ENCODE data around the gene CTIF. TPM values are rescaled to one million over a fixed set of nuclear protein-coding genes. Genes with fewer than 3 reads are reported as not detected.

The CTIF gene
- total RNA-seq, 1 donor from 2014 or later, result 48.5 TPM

GRCh38 chr18:48876590-48876989 is 337.8 kb downstream of the CTIF start:
- Mint-ChIP-seq H3K27ac (no peak overlapping the region), H3K4me1 (ENCODE audit: unreplicated experiment) (peaks cover 19% of the 10 kb centered on the region), H3K9me3 (peaks cover 6% of the 10 kb centered on the region), H3K27me3 (no peaks in the 10 kb centered on the region), H3K36me3 (peaks cover 4% of the 10 kb centered on the region), H3K4me3 (no peak overlapping the region)
- no peak for DNase-seq (ENCODE audit: extremely low spot score, unreplicated experiment)
- no peak for TF ChIP-seq CTCF (conservative IDR thresholded peaks at IDR 0.05)

- TF ChIP-seq CTCF (conservative IDR thresholded peaks at IDR 0.05), result no peak
- no peak overlapping the region for H3K27ac Mint-ChIP-seq
- H3K4me3 Mint-ChIP-seq, result no peak overlapping the region
- H3K4me1 Mint-ChIP-seq (ENCODE audit: unreplicated experiment), result peaks cover 11% of the 10 kb centered on the region
- DNase-seq (ENCODE audit: extremely low spot score, unreplicated experiment), result no peak
- H3K9me3 Mint-ChIP-seq, result peaks cover 11% of the 10 kb centered on the region
- H3K27me3 Mint-ChIP-seq, result no peaks in the 10 kb centered on the region
- peaks cover 4% of the 10 kb centered on the region for H3K36me3 Mint-ChIP-seq
Observed at GRCh38 chr18:48877941-48878340, 339.1 kb downstream of the CTIF start.

- no peak for DNase-seq (ENCODE audit: extremely low spot score, unreplicated experiment)
- H3K4me1 Mint-ChIP-seq (ENCODE audit: unreplicated experiment), result peaks cover 7% of the 10 kb centered on the region
- no peak for TF ChIP-seq CTCF (conservative IDR thresholded peaks at IDR 0.05)
- peak overlapping the region; percentile 60 for H3K4me3 Mint-ChIP-seq
- peak overlapping the region; percentile 92 for H3K27ac Mint-ChIP-seq
- H3K36me3 Mint-ChIP-seq, result peaks cover 4% of the 10 kb centered on the region
- H3K27me3 Mint-ChIP-seq, result no peaks in the 10 kb centered on the region
- H3K9me3 Mint-ChIP-seq, result peaks cover 11% of the 10 kb centered on the region
Observed at GRCh38 chr18:48878471-48878870, 339.6 kb downstream of the CTIF start.

- Mint-ChIP-seq H3K4me3 (peak overlapping the region; percentile 60), H3K9me3 (peaks cover 11% of the 10 kb centered on the region), H3K27me3 (no peaks in the 10 kb centered on the region), H3K27ac (peak overlapping the region; percentile 92), H3K36me3 (peaks cover 4% of the 10 kb centered on the region), H3K4me1 (ENCODE audit: unreplicated experiment) (peaks cover 7% of the 10 kb centered on the region)
- TF ChIP-seq CTCF (conservative IDR thresholded peaks at IDR 0.05), result no peak
- no peak for DNase-seq (ENCODE audit: extremely low spot score, unreplicated experiment)
Observed at GRCh38 chr18:48879008-48879431, 340.2 kb downstream of the CTIF start.

GRCh38 chr18:48880931-48881330 is 342.1 kb downstream of the CTIF start:
- H3K4me3 Mint-ChIP-seq, result no peak overlapping the region
- H3K36me3 Mint-ChIP-seq, result peaks cover 4% of the 10 kb centered on the region
- H3K27me3 Mint-ChIP-seq, result no peaks in the 10 kb centered on the region
- no peak for DNase-seq (ENCODE audit: extremely low spot score, unreplicated experiment)
- peaks cover 7% of the 10 kb centered on the region for H3K4me1 Mint-ChIP-seq (ENCODE audit: unreplicated experiment)
- no peak overlapping the region for H3K27ac Mint-ChIP-seq
- no peak for TF ChIP-seq CTCF (conservative IDR thresholded peaks at IDR 0.05)
- peaks cover 11% of the 10 kb centered on the region for H3K9me3 Mint-ChIP-seq

- peaks cover 7% of the 10 kb centered on the region for H3K4me1 Mint-ChIP-seq (ENCODE audit: unreplicated experiment)
- H3K27me3 Mint-ChIP-seq, result no peaks in the 10 kb centered on the region
- peaks cover 11% of the 10 kb centered on the region for H3K9me3 Mint-ChIP-seq
- TF ChIP-seq CTCF (conservative IDR thresholded peaks at IDR 0.05), result no peak
- H3K4me3 Mint-ChIP-seq, result no peak overlapping the region
- no peak for DNase-seq (ENCODE audit: extremely low spot score, unreplicated experiment)
- peaks cover 4% of the 10 kb centered on the region for H3K36me3 Mint-ChIP-seq
- no peak overlapping the region for H3K27ac Mint-ChIP-seq
Observed at GRCh38 chr18:48882379-48882778, 343.5 kb downstream of the CTIF start.
